Bone marrow (tissue), 2 donors: ENCODE measurements around the gene STX1A.
A peak's percentile ranks its signal among the peaks of the same experiment; 100 is the strongest.
"Not testable (repeated sequence)": the region's sequence is repeated elsewhere in the genome, so short reads cannot be mapped to it uniquely, and the experiment has no call there.

Source experiments
- DNase-seq, 2 donors: peaks; one replicate each; lab custom pipeline; 2025; lab: John Stamatoyannopoulos, UW

The STX1A gene

DNA sequence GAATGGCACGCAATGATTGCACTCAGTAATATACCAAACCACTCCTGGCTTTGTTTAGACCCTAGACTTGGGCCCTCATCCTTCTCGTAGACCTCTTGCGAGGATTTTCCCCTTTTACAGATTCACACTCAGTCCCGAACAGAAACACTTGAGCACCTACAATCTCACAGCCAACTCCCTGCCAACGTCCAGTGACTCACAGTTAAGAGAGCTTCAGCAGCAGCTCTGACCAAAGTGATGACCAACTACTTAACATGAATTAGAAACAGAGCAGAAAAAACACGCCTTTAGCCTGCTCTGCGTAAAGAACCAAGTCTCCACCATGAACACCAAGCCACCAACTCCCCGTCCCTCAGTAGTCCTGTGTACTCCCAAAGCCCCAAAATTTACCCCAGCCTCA, 38.4 kb downstream of the STX1A start:
- no peak for DNase-seq

DNA sequence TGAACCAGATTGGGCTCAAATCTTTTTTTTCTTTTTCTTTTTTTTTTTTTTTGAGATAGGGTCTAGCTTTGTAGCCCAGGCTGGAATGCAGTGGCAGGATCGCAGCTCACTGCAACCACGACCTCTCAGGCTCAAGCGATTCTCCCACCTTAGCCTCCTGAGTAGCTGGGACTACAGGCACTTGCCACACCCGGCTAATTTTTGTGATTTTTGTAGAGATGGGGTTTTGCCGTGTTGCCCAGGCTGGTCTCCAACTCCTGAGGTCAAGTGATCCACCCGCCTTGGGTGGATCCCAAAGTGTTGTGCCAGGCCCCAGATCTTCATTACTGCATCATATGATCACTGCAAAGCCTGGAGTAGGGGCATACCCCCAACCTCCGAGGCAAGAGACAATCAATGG, 39.0 kb downstream of the STX1A start:
- no peak for DNase-seq

DNA sequence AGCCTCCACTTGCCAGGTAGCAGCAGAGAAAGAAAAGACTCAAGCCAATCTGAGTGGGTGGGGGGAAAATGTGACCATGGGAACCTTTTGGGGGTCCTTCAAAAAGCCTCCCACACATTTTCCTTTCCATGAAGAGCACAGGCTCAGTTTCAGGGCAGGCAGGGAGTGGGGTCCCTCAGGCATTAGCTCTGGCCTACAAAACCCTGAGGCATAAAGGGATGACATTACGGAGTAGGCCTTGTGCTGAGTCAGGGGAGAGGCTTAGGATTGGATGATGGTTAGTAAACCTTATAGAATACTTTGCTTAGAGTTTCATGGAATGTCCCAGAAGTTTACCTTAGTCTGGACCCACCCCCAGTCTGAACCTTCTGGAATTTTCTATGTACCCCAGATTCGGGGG, 39.8 kb downstream of the STX1A start:
- no peak for DNase-seq

DNA sequence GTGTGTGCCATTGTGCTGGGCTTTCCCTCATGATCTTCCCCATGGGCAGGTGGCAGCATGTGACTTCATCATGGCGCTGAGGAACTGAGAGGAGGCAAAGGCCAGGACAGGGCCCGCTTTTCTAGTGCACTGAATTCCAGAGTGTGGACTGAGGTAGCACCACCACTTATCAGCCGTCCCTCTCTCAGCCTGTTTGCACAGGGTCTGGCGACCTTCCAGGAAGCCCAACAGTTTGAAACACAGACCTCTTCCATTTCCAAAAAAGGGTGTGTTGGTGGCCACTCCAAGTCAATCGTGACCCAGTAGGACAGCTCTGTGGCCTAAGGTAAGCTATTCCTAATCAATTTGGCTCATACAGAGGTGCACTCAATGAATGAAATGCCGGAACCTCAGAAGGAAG, 40.6 kb downstream of the STX1A start:
- no peak for DNase-seq

DNA sequence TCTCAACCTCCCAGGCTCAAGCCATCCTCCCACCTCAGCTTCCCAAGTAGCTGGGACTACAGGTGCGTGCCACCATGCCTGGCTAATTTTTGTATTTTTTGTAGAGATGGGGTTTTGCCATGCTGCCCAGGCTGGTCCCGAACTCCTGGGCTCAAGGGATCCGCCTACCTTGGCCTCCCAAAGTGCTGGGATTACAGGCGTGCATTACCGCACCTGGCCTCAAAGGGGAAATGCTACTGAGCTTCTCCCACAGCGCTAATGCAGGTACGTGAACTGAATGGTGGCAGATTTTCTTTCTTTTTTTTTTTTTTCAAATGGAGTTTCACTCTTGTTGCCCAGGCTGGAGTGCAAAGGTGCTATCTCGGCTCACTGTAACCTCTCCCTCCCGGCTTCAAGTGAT, 43.4 kb downstream of the STX1A start:
- not testable (repeated sequence) for DNase-seq

DNA sequence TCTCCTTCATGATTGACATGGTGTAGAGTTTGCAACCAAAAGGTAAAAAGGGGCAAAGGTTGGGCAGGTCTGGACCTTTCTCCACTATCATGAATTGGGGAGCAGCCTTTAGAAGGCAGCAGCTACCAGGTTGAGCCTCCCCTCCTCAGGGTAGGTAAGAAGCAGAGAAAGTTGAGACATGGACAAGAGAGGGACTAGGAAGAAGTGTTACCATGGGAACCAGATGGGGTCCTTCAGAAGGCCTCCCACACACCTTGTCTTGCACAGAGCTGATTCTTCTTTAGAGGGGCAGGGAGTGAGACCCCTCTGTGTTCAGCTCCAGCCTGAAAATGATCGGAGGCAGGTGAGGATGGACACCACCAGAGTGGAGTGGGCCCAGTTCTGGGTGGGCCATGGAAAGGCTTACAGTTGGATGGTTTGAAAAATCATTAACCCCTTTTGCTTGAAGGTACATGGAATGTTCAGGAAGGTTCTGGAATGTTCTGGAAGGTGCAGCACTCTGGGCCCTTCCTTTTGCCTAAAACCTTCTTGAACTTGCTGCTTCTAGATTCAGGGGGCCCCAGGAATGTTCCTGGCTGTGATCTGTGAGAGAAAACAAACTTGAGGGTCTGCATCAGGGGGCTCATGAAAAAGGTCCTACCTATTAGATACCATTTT, 44.9 kb downstream of the STX1A start:
- DNase-seq: no peak

DNA sequence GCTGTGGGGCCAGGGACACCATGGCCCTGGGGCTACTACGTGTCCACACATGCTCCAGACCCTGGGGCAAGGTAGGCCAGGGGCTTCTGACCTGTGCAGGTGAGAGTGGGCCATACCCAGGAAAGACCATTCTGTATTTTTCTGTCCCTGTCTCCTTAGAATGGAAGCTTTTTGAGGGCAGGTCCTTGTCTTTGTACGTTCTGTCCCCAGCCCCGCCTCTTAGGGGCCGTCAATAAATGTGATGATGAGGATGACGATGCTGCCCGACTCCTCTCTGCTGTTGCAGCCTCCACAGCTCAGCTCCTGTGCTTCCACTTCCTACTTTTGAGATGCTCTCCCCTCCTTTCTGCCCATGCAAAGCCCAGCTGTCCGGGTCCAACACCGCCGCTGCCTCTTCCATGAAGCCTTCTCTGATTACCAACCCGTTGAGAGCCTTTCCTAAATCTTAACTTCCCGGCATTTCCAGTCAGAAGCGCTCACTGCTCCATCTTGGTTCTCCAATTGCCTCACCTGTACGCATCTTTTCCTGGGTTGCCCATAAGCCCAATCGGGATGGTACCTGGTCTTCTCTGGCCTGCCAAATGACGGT, 47.5 kb downstream of the STX1A start:
- no peak for DNase-seq

DNA sequence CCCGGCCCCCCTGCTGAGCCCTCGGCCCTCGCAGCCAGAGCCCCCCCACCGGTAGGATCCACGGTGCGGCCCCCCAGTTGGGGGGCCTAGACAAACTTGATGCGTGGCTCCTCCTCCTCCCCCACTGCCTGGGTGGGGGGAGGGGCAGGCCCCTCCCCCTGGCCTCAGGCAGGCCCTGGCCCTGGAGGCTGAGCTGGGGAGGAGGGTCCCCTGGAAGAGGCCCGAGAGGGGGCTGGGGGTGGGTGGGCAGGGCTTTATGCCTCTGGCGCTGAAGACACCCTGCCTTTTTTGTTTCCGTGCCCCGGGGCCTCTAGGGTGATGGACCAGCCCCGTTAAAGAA, 48.2 kb downstream of the STX1A start:
- no peak for DNase-seq

DNA sequence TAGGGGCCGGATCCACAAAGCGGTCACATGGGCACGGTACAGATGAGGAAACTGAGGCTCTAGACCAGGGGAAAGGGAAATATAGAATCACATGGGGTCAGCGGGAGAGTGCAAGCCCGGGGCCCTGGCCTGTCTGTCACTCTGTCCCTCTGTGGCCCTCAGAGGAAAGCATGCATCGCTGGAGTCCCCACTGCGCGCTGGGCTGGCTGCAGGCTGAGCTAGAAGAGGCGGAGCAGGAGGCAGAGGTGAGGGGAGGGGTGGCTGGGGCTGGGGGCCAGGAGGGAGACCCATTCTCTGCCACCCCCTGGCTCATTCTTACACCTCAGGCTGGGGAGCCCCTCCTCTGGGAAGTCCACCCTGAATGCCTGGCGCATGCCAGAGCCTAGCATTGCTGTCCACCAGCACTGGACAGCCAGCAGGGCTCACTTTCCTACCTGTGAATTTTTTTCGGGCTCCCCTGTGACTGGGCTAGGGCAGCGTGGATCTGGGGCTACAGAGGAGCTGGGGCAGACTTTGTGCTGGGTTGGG, 49.5 kb downstream of the STX1A start:
- no peak for DNase-seq

DNA sequence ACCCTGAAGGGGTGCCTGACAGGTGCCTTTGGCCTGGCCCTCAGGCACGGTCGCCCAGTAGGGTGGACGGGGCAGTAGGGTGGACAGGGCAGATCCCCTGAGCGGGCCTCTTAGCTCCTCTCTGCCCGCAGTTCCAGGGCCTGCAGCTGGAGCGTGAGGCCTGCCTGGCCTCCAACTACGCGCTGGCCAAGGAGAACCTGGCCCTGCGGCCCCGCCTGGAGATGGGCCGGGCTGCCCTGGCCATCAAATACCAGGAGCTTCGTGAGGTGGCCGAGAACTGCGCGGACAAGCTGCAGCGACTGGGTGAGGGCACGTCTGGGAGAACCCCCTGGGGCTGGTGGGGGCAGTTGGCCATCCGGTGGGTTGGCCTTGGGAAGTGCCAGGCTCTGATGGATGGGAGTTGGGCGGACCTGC, 50.2 kb downstream of the STX1A start:
- DNase-seq: no peak

DNA sequence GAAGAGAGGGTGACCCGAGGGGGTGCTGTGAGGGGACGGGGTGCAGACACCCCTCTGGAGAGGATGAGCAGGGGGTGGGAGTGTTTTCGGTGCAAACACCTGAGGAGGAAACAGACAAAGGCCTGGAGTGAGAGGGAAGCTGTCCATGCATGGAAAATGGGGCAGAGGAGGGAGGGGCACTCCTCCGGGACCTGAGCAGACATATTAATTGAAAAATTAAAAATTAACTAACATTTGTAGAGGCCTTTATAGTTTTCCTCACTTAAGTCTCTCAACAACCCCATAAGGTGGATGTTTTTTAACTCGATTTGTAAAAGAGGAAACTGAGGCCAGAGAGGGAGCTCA, 50.6 kb downstream of the STX1A start:
- no peak for DNase-seq

DNA sequence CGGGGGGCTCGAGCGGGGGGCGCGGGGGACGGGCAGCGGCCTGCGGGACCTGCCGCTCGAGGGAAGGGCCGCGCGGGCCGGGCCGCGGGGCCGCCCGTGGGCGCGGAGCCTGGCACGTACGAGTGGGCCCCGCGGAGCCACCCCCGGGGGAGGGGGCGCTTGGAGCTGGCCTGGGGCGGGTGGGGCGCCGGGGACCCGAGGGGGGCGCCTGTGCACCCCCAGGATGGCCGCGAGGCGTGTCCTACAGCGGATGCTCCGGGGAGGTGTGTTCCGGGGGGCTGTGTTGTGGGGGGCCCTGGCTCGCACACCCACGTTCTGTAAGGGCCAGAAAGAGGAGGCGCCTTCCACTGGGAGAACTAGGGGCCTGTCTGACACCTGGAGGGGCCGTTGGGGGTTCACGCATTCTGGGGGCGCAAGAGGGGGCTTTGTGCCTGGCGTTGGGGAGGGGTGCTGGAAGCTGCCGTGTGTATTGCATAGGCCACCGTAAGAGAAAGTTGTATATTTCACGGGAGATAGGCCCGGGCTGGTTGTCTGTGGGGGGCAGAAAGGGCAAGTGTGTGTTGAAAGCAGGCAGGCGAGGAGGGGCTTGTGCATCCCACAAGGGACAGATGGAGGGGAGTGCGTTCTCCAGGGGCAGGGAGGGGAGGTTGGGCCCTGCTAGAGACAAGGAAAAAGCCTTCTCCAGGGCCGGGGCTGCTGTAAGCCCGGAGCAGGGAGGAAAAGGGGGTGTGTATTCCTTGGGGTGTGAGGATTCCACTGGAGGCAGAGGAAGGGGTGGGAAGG, 51.2 kb downstream of the STX1A start:
- no peak for DNase-seq

DNA sequence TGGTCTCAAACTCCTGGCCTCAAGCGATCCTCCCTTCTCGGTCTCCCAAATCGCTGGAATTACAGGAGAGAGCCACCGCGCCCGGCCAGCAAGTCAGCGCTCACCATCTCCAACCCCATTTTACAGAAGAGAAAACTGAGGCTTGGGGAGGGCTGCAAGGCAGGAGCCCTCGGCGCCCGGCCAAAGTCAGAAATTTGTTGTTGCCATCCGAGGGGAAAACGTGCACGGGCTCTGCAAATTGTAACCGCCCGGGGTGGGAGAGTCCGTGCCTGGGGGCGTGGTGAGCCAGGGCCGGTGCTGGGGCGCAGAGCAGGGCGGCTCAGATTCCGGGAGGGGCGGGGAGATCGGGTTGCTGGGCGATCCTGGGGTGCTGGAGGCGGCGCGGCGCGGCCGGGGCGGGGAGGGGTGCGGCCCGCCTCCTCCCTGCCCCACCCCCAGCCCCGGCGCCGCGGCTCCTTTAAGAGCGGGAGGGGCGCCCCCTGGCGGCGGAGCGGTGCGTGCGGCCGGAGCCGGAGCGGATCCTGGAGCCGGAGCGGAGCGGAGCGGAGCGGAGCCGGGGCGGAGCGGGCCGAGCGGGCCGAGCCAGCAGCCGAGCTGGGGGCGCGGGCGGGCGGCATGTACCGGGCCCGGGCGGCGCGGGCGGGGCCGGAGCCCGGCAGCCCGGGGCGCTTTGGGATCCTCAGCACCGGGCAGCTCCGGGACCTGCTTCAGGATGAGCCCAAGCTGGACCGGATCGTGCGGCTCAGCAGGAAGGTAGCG, 51.9 kb downstream of the STX1A start, which contains the start of gene VPS37D:
Gene VPS37D (plus strand): TSS at position 488 of the 759 bp plus-strand sequence. CDS start 128 bp downstream, at position 616.
- DNase-seq: peak; percentile 56 to 78

DNA sequence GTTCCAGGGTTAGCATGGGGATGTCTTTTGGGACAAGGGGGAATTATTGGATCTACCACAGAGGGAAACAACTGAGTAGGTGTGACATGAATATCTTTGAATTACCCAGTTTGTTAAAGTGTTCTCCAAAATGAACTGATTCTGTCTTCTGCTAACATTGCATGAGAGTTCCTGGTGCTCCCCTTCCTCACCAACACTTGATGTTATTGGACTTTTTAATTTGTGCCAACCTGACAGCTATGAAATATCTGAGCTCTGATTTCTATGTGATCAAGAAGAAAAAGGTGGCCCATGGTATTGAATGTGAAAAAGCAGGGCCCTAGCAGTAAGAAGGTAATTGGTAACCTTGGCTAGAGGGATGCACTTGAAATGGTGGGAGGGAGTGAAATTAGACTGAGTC, 56.4 kb downstream of the STX1A start:
- no peak for DNase-seq

DNA sequence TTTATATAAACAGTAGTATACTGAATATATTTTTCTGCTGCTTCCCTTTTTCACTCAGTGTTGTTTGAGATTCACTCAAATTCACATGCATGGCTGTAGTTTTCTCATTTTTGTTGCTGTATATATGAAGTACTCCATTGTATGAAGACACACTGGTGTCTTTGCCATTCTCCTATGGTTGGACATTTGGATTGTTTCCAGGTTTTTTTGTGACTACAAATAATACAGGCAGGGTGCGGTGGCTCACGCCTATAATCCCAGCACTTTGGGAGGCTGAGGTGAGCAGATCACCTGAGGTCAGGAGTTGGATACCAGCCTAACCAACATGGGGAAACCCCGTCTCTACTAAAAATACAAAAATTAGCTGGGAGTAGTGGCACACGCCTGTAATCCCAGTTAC, 58.9 kb downstream of the STX1A start:
- not testable (repeated sequence) for DNase-seq

DNA sequence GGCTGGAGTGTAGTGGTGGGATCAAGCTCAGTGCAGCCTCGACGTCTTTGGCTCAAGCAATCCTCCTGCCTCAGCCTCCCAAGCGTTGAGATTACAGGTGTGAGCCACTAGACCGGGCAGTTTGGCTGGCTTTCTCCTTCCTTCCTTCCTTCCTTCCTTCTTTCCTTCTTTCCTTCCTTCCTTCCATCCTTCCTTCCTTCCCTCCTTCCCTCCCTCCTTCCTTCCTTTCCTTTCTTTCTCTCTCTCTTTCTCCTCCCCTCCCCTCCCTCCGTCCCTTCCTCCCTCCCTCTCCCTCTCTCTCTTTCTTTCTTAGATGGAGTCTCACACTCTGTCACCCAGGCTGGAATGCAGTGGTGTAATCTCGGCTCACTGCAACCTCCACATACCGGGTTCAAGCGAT, 59.5 kb downstream of the STX1A start:
- DNase-seq: no peak

DNA sequence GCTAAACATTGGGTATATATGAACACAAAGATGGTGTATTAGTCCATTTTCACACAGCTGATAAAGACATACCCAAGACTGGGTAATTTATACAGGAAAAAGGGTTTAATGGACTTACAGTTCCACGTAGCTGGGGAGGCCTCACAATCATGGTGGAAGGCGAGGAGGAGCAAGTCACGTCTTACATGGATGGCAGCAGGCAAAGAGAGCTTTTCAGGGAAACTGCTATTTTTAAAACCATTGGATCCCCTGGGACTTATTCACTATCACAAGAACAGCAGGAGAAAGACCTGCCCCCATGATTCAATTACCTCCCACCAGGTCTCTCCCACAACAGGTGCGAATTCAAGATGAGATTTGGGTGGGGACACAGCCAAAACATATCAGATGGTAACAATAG, 64.2 kb downstream of the STX1A start:
- not testable (repeated sequence) for DNase-seq

DNA sequence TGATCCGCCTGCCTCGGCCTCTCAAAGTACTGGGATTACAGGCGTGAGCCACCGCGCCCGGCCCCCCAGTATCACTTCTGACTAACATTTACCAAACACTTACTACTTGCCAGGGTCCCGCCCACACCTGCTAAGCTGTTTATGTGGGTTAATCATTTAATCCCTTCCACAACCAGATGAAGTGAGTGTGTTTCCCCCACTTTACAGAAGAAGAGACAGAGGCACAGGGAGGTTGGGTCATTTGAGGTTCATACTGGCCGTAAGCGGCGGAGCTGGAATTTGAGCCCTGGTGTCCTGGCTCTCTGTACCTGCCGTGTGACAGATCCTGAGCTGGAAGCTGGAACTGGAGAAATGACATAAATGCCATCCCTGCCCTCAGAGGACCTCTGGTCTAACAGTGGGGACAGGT, 66.9 kb downstream of the STX1A start:
- DNase-seq: no peak

DNA sequence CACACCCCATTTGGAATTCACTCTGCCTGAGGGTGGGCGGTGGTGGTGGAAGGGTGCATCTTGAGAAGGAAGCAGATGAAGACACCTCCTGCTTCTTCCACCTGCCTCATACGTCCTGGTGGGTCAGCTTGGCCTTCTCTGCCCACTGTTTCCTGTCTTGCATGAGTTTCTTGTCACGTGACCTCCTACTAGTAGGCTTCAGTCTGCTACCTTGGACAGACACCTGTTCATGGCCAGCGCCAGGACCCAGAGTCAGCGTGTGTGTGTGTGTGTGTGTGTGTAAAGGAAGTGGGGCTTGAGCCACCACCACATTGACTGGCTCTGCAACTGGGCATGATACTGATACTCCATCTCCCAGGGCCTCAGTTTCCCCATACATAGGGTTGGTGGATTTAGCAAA, 68.9 kb downstream of the STX1A start:
- DNase-seq: no peak

DNA sequence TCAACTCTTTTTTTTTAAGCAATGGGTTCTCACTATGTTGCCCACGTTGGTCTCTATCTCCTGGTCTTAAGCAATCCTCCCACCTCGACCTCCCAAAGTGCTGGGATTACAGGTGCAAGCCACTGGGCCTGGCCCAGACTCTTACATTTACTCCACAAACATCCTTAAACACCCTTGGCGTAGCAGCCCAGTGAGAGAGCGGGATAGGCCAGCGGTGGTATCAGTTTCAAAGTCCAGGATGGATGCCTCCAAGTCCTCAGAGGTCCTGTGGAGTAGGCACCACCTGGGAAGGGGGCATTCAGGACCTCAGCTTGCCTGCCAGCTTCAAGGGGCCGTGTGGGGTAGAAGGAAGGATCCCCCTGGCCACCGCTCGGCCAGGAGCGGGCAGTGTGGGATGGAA, 69.9 kb downstream of the STX1A start:
- DNase-seq: no peak
